Astrocyte (in vitro differentiated cells and primary cell): ENCODE data around the gene DDX17. TPM values are rescaled to one million over a fixed set of nuclear protein-coding genes. Genes with fewer than 3 reads are reported as not detected.

Experiments used
- DNase-seq: peaks from one replicate; pipeline ENCODE4 v3.0.0-alpha.2; 2010; ENCODE audit warnings: low read depth
- FAIRE-seq: peaks from 2 replicates; lab custom pipeline; 2011; peaks lifted over from hg19 to GRCh38; lab: Jason Lieb, UNC
- H2AFZ ChIP-seq: 2 replicates; pipeline ENCODE4 v1.6.0; 2012; ENCODE audit warnings: low read depth, low read length, inconsistent platforms
- H3K27ac ChIP-seq: 2 replicates; pipeline ENCODE4 v1.5.1; 2011; ENCODE audit warnings: low read depth, low read length, inconsistent platforms
- H3K27me3 ChIP-seq: 2 replicates; pipeline ENCODE4 v1.6.0; 2011; ENCODE audit warnings: low read length, inconsistent platforms; ENCODE audit not compliant: insufficient read depth
- H3K36me3 ChIP-seq: 2 replicates; pipeline ENCODE4 v1.5.1; 2011; ENCODE audit warnings: low read length, inconsistent platforms; ENCODE audit not compliant: insufficient read depth
- H3K4me1 ChIP-seq: 2 replicates; pipeline ENCODE4 v1.5.1; 2011; ENCODE audit warnings: low read length, inconsistent platforms; ENCODE audit not compliant: insufficient read depth
- H3K4me2 ChIP-seq: 2 replicates; pipeline ENCODE4 v1.6.0; 2012; ENCODE audit warnings: low read length, inconsistent platforms
- H3K4me3 ChIP-seq: 2 replicates; pipeline ENCODE4 v1.5.1; 2011; ENCODE audit warnings: low read depth, mild to moderate bottlenecking, low read length, inconsistent platforms; ENCODE audit not compliant: insufficient read depth
- H3K79me2 ChIP-seq: 2 replicates; pipeline ENCODE4 v1.6.0; 2012; ENCODE audit warnings: mild to moderate bottlenecking, low read length, inconsistent platforms; ENCODE audit not compliant: insufficient read depth
- H3K9ac ChIP-seq: 2 replicates; pipeline ENCODE4 v1.6.0; 2012; ENCODE audit warnings: mild to moderate bottlenecking, low read length, inconsistent platforms
- H3K9me3 ChIP-seq: 2 replicates; pipeline ENCODE4 v1.5.1; 2012; ENCODE audit warnings: low read depth, mild to moderate bottlenecking, low read length, inconsistent platforms; ENCODE audit not compliant: insufficient read depth
- H4K20me1 ChIP-seq: 2 replicates; pipeline ENCODE4 v1.6.0; 2012; ENCODE audit warnings: low read length, inconsistent platforms; ENCODE audit not compliant: insufficient read depth
- H3K27ac Mint-ChIP-seq: one replicate; pipeline ENCODE4 v1.8.0; 2021; ENCODE audit warnings: mild to moderate bottlenecking, mixed read lengths; ENCODE audit not compliant: unreplicated experiment
- H3K27me3 Mint-ChIP-seq: one replicate; pipeline ENCODE4 v1.8.0; 2021; ENCODE audit warnings: low read depth, mixed read lengths; ENCODE audit not compliant: unreplicated experiment
- H3K36me3 Mint-ChIP-seq: one replicate; pipeline ENCODE4 v1.8.0; 2021; ENCODE audit warnings: low read depth, mixed read lengths; ENCODE audit not compliant: unreplicated experiment
- H3K4me1 Mint-ChIP-seq: one replicate; pipeline ENCODE4 v1.8.0; 2021; ENCODE audit warnings: low read depth, mixed read lengths; ENCODE audit not compliant: unreplicated experiment
- H3K4me3 Mint-ChIP-seq: one replicate; pipeline ENCODE4 v1.8.0; 2021; ENCODE audit warnings: mild to moderate bottlenecking, moderate library complexity, mixed read lengths; ENCODE audit not compliant: unreplicated experiment
- H3K9me3 Mint-ChIP-seq: one replicate; pipeline ENCODE4 v1.8.0; 2021; ENCODE audit warnings: mild to moderate bottlenecking, mixed read lengths; ENCODE audit not compliant: unreplicated experiment
- CTCF ChIP-seq: IDR thresholded peaks from 2 replicates; pipeline ENCODE4 v1.5.1; 2011; ENCODE audit warnings: low read depth, mild to moderate bottlenecking, inconsistent platforms, low read length, moderate library complexity; ENCODE audit not compliant: insufficient read depth
- EZH2 ChIP-seq: IDR thresholded peaks from 2 replicates; pipeline ENCODE4 v1.6.1; 2012; ENCODE audit warnings: mild to moderate bottlenecking, low read length, inconsistent platforms; ENCODE audit not compliant: insufficient read depth
- total RNA-seq: library from RNA; stranded (reverse); gene quantifications from 2 replicates; pipeline ENCODE4 v1.2.1, GENCODE V29; 2021

DDX17 gene
- total RNA-seq, 1 donor from 2014 or later = 258 TPM

GRCh38 chr22:38519453-38520250 is 13.5 kb upstream of the DDX17 start:
- no peak for FAIRE-seq
- Histone ChIP-seq H3K79me2 (no peaks in the 10 kb centered on the region), H3K9me3 (no peaks in the 10 kb centered on the region), H3K4me2 (no peak overlapping the region), H3K27me3 (no peaks in the 10 kb centered on the region), H3K36me3 (no peaks in the 10 kb centered on the region), H3K4me1 (no peaks in the 10 kb centered on the region), H3K9ac (no peak overlapping the region), H2AFZ (no peak overlapping the region), H3K4me3 (no peak overlapping the region), H3K27ac (no peak overlapping the region), H4K20me1 (no peaks in the 10 kb centered on the region)
- Mint-ChIP-seq H3K36me3 (no peaks in the 10 kb centered on the region), H3K4me1 (no peaks in the 10 kb centered on the region), H3K27ac (no peak overlapping the region), H3K27me3 (peaks cover 11% of the 10 kb centered on the region), H3K4me3 (no peak overlapping the region), H3K9me3 (no peaks in the 10 kb centered on the region)
- DNase-seq = no peak
- no peak for TF ChIP-seq EZH2
- no peak for TF ChIP-seq CTCF

- H3K36me3 Mint-ChIP-seq = no peaks in the 10 kb centered on the region
Measured at GRCh38 chr22:38518620-38519019, 12.5 kb upstream of the DDX17 start.

More at GRCh38 chr22:38518620-38519019, 12.5 kb upstream of the DDX17 start:
- no peak for FAIRE-seq
- H3K4me3 Mint-ChIP-seq = no peak overlapping the region
- H3K36me3 ChIP-seq = no peaks in the 10 kb centered on the region
- no peak for DNase-seq
- TF ChIP-seq CTCF (no peak), EZH2 (no peak)
- no peak overlapping the region for H2AFZ ChIP-seq
- H3K9ac ChIP-seq = no peak overlapping the region
- no peaks in the 10 kb centered on the region for H4K20me1 ChIP-seq
- H3K79me2 ChIP-seq = no peaks in the 10 kb centered on the region
- H3K27me3 ChIP-seq = no peaks in the 10 kb centered on the region
- H3K4me2 ChIP-seq = no peak overlapping the region
- H3K9me3 Mint-ChIP-seq = no peaks in the 10 kb centered on the region
- H3K27ac ChIP-seq = no peak overlapping the region
- H3K4me1 ChIP-seq = no peaks in the 10 kb centered on the region
- no peak overlapping the region for H3K4me3 ChIP-seq
- H3K4me1 Mint-ChIP-seq = no peaks in the 10 kb centered on the region
- H3K9me3 ChIP-seq = no peaks in the 10 kb centered on the region
- H3K27me3 Mint-ChIP-seq = peaks cover 8% of the 10 kb centered on the region
- H3K27ac Mint-ChIP-seq = no peak overlapping the region
